GM18870 (cell line): ENCODE results near the gene C4orf50.
"Not testable (repeated sequence)": the region's sequence is repeated elsewhere in the genome, so short reads cannot be mapped to it uniquely, and the experiment has no call there.

Experiments used
- ATAC-seq: cut with Tn5 transposase; IDR thresholded peaks from one replicate; pipeline ENCODE4 v1.9.1; 2021; ENCODE audit warnings: moderate library complexity; ENCODE audit not compliant: unreplicated experiment

C4orf50 gene

DNA sequence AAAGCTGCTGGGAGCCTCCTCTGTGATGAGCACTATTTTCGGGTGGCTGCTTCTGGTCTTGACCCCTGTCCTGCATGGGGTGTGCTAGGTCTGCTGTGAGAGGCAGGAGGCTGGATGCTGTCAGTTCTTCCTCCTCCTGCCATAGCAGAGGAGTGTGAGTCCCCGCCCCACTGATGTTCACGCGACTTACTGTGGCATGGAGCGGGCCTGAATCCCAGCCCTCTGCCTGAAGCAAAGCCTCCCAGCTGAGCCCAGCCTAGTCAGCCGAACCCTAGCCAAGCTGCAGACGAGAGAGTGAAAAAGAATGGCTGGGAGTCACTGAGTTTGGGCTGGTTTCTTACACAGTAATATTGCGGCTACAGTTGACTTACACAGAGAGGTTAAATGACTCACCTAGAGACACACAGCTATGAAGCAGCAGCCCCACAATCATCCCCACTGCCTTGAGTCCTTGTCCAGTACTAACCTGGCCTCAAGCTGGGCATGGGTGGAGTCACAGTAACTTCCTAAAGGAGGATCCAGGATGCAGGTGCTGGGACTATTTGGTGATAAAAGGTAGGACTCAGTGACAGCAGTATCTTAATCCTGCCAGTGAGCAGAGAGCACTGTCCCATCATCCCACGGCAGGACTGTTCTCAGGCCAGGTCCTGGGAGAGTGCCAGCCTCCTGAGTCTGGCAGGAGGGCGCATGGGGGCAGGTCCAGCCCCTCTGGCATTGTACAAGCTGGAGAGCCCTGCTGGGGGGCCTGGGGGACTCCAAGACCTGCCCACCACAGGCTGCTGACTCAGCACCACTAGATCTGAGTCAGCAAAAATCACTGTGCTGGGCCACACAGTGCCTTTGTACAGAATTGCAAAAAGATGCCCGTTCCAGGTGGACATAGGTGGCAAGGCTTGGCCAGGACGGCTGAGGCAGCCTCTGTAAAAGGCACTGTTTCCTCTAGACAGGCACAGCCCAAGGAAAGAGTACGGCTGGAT lies 65.0 kb downstream of the C4orf50 start:
- no peak for ATAC-seq

DNA sequence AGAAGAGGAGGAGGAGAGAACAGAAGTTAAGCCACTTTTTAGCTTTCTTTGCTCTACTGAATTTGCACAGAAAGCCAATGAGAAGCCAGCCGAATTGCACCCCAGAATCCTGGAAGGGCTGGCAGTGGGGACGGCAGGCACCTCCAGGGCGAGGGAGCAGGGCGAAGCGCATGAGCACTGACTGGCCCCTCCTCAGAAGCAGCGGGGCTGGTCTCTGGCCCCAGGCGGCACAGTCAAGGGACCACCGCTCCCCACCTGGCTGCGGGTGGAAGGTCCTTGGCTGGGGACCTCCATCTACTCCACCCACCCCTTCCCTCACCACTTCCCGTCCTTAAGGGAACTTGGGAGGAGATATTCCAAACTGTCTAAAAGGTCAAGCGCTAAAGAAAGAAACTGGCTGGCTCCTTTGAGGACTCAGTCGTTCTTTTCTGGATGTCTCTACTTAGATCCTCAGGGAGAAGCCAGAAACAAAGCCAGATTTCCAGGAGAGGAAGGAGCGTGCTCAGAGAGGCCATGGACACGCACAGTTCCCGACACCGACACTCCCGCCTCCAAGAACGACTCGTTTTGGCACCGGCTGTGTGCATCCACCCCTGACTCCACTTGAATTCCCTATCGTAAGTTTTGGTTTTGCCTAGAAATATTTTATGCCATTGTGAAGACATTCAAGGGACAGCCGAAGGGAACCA lies 65.8 kb downstream of the C4orf50 start:
- no peak for ATAC-seq

DNA sequence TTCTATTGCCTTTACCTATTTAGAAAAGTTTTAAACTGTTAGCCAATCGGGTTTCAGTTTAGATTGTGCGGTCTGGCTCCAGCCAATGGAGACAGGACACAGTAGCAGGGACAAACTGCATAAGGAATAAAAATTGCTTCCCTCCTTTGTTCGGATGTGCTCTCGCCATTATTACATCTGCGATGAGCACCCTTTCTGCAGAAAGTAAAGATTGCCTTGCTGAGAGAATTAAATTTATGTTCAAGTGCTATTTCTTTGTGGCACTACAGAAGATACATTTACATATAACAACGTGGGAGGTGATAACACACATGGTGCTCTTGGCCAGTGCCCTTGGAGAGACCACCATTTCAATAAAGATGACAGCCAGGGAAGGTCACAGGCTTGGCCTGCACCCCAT lies 71.6 kb downstream of the C4orf50 start:
- not testable (repeated sequence) for ATAC-seq

DNA sequence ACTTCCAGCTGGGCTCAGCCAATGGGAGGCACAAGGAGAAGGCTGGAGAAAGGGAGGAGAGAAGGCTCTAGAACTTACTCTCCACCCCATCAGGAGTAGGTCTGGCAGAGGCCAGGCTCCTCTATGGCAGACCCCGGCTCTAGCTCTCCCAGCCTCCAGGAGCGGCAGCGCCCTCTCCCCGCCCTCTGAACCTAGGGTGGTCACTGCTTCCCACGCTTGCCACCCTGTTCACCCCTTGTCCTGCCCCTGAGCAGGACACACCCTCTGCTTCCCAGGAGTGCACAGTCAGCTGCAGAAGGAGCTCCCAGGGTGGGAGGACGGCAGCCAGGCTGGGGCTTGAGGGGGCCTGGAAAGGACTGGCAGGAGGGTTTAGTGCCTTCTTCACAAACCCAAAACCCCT lies 72.3 kb downstream of the C4orf50 start:
- ATAC-seq, result no peak

DNA sequence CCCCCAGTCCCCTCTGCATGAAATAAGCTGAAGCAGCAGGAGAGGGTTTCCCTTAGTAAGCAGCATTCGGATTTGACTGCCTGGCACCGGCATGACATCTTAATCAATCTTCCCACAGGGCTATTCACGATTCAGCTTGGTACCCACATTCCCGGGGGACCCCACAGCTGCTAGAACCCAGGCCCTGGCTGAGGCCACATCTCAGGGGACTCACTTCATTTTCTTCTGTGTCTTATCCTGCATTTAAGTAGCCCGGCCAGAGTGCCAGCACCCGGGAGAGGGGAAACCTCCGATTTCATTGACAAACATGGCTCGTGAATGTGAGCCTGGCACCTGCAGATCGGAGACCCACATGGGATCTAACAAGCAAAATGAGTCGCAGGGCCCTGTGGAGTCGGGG lies 73.1 kb downstream of the C4orf50 start:
- no peak for ATAC-seq

DNA sequence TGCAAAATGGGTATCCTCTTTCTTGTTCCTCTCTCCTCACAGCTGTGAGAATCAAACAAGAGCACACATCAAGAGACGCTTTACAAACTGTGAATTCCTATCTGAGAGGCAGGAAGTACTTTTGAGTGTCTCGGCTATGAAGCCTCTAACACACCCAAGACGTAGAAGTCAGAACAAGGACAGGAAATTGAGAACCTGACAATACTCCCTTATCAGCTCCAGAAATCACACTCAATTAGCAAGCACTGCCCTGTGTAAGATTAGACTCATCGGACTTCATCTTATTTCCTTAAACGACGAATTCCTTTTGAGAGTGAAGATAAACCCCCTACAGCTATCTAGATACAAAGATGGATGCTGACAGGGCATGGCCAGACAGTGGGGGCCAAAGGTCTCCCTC lies 74.7 kb downstream of the C4orf50 start:
- ATAC-seq, result no peak

DNA sequence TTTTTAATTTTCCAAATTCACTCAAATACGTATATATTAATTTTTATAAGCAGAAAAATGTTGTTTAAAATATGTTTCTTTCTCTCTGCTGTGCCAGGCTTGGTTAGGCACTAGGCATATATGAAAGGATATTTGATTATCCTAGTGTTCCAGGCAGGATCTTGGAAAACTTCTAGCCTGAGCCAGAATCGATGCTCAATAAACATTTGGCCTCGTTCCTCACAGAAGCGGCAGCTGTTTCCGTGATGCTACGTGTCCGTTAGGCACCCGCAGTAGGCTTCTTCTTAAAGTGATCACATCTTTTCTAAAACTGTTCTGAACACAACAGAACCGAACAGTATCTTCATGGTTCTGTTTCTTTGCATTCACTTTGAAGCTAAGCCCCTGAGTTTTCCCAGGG lies 75.3 kb downstream of the C4orf50 start:
- ATAC-seq, result no peak

DNA sequence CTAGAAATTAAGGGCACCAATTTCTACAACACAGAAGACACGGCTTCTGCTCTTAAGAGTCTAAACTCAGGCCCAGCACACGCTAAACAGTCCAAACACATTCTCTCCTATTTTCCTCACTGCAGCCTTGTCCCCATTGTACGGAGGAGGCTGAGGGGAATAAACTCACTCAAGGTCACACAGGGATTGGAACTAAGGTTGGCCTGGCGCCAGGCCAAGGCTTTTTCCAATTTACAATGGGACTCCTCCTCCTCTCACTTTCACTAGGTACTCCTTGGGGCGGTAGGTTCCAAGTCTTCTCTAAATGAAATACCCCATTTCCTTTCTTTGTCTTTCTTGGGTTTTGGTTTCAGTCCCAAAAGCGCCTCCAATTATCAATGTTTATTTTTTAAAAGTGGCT lies 76.6 kb downstream of the C4orf50 start:
- no peak for ATAC-seq

DNA sequence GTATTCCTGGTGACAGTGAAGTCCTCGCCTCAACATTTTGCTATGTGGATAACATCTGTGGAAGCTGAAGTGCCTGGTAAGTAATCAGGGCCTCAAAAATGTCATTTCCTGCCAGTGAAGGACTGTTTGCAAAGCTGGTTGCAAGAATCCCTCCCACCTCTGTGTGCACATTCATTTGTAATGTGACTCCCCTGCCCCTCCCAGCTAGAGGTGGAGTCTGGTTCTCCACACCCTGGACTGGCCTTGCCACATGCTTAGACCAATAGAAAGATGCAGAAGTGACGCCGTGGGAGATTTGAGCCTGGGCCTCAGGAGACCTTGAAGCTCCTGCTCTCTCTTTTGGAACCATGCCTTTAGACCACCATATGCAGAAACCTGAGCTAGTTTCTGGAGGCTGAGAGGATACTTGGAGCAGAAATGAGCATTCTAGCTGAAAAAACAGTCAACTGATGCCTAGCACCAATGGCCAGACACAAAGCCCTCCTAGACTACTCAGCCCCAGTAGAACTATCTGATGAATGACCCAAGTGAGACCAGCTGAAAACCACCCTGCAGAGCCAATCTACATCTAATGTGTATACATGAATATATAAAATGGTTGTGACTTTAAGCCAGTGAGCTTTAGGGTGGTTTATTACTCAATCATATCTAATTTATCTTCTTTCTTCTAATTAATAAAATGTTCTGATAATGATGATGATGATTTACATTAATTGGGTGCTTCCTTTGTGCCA lies 77.6 kb downstream of the C4orf50 start:
- ATAC-seq, result no peak

DNA sequence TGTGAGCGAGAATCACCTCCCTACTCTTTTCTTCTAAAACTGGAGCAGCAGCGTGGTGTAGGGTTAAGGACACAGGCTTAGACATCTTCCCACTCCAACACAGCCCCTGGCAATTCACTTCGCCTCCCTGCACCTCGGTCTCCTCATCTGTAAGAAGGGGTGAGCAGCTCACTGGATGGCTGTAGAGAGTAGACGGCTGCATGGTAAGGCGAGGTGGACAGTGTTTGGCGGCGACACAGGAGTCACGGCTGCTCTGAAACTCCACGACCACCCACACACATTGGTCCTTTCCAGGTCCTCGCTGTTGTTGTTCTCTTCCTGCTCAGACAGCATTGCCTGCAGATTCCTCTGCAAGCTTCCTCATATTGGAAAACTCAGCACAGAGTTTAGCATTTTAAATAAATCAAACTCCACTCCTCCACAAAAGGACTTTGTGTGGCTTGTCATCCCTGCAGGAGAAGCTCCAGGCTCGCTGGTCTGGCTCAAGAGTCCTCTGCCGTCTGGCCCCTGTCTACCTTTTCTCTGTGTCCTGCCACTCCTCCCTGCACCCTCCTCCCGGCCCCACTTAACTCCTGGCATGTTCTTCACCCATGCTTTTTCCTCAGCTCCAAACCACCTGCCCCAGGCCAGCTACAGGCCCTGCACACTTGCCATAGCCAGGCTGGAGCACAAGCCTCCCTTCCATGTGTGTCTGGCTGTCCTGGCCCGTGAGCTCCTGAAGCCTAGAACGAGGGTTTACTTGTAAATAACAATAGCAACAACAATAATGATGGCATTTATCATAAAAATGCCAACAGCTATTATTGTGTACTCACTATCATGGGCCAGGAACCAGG lies 84.0 kb downstream of the C4orf50 start:
- ATAC-seq, result no peak

DNA sequence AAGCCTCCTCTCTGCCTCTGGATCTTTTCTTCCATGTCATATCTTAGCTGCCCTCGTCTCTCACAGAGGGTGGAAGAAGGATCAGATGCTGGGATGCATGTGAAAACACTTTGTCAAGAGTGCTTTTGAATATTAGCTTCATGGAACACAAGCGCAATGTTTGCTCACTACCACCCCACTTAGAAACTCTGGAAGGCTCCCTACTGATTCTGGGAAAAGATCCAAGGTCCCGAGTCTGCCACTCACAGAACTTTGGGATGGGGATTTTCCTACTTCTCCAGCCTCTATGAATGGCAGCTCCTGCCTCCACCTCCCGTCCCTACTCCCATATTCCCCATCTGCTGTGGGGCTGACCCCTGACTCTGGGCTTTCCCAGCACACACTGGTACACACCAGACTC lies 85.1 kb downstream of the C4orf50 start:
- ATAC-seq, result no peak

DNA sequence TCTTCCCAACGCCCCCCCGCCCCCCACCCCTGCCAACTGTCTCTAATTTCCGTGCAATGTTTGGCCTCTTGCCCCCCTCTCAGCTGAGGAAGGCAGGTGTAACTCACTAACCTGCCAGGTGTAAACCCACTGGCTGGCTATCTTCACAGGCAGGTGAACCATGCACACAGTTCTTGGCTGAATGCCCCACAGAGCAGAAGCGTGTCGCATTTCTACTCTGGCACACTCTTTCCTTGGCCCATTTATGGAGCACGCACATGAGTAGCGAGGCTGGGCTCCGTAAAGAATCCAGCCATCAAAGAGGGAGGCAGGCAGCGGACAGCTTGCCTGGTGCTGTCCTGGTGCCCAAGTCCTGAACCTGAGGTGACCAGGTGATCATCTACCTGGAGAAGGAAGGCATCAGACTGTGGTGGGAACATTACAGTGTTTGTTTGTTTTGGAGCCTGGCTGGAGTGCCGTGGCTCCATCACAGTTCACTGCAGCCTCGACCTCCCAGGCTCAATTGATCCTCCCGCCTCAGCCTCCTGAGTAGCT lies 86.1 kb downstream of the C4orf50 start:
- no peak for ATAC-seq

DNA sequence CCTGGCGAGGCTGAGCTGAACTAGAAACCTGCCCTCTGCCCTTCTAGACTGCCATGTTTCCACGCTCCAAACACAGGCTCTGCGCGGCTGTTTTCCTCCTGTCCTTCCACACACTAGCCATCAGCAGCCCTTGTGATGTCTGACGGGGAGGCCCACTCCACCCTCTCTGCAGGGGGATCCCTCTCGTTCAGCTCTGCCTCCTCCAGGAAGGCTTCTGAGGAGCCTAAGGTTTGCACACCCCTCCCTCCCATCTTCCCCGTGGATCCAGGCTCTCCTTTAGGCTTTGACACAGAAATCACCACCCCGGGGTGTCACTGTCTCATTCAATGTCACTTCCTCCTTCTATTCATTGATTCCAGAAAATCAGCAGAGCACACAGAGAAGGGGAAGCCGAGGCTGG lies 86.7 kb downstream of the C4orf50 start:
- ATAC-seq, result no peak

DNA sequence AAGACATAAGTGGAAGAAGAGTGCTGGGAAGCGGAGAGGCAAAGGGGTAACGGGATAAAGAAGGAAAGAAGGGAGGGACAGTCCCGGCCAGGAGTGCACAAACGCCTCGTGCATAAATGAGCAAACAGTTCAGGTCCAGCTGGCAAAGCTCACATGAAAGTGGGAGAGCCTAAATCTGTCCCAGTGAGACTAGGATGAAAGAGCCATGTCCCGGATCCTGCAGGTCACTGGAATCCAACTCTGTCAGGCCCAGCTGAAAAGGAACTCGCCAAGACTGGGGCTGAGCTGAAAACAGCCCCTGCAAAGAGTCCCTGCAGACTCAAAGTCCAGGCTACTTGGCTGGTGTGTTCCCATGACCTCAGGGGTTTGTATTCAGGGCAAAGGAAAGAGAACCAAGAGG lies 87.4 kb downstream of the C4orf50 start:
- no peak for ATAC-seq

DNA sequence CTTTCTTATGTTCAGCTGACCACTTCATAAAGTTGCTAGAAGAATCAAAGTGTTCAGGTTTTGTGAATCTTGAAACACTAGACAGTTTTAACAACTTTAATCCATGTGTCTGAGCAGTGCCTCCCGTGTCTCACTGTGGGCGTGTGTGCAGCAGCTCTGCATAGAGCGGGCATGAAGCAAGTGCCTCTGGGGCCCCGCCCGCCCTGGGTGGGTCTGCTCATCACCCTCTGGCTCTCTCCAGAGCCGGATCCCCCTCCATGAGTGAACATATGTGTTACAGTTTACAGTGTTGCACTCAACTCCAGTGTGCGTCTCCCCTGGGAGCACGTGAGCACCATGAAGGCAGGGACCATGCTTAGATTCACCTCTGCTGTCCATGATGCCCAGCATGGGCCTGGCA lies 87.8 kb downstream of the C4orf50 start:
- ATAC-seq, result no peak

DNA sequence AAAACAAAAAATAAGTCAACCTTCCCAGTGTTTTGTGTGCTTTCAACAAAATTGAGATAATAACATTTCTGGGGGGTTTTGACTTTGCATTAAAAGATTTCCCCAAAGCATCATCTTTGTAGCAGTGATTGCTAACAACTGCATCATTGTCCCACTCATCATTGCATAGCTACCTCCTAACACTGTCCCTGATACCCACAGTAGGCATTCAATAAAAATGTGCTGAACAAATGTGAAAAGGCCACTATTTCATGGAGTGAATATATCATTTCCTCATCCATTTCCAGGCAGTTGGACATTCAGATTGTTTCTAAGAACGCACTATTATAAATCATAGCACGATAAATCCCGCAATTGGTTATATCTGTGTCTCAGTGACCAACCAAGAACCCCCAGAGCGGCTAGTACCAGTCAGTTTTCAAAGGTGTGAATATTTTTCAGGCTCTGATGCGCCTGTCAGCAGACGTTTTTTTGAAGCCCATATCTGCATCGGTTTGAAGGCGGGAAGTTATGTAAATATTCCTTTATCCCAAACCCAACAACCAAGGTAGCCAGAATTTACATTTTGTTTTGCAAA lies 89.3 kb downstream of the C4orf50 start:
- ATAC-seq, result no peak

DNA sequence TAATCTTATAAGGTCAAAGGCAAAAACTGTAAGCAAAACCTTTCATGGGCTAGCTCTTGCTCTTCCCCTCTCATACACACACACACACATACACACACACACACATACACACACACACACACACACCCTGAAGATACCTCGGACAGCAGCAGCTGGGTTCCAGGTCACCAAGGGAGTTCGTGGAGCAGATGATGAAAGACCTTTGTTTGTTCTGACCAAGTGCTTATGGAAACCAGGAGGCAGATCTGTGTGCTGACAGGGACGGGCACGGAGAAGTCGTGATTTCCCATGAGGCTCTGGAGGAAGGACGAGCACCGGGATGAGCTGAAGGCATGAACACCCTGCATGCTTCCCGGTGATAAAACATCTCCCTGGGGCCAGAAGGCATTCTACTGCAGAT lies 90.0 kb downstream of the C4orf50 start:
- no peak for ATAC-seq

DNA sequence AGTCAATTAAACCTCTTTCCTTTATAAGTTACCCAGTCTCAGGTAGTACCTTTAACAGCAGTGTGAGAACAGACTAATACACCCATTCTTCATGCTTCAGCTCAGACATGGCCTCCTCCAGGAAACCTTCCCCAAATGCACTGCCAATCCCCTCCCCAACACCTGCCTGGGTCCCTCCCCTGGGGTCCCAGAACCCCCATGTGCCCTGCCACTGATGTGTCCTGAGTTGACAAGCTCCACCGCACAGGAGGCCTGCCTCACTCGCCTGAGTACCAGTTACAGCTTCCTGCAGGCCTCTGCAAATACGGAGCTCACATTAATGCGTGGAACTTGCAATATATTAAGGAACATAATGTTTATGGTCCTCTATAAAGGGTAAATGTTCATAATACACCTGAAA lies 90.5 kb downstream of the C4orf50 start:
- no peak for ATAC-seq

DNA sequence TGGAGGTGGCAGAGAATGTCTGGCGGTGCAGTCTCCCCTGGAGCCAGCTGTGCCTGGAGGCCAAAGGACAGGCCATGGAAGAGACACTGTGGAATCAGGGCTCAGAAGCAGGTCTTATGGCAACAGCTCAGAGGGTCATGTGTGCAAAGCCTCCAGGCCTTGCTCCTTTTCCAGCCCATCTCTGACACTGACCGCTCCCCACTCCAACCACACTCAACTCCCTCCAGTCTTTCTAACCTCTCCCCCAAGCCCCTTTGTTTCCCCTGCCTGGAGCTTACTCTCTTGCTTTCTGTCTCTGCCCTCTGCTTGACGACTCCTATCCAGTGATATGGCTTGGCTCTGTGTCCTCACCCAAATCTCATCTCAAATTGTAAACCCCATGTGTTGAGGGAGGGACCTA lies 91.1 kb downstream of the C4orf50 start:
- no peak for ATAC-seq

DNA sequence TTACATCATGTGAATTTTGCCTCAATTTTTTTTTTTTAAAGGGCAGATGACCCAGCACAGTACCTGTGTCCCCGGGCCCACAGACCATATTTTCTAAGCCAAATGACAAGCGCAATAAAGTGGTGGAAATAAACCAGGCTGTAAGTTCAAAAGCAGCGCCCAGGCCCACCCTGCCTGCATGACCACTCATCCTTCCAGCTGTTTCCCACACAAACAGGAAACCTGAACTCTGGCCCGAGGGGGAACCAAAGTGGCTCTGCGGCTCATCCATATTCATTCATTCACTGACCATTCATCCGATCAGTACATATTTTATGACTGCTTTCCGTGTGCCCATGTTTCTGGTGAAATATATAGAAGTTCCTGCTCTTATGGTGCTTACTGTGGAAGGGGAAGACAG lies 91.6 kb downstream of the C4orf50 start:
- no peak for ATAC-seq
